Hepatocyte (in vitro differentiated cells): ENCODE results near the gene ADCY2.

Experiments used
- CTCF ChIP-seq: fragments of 200-600 bp; sonication (generic); IDR thresholded peaks from 2 replicates; pipeline ENCODE4 v1.5.1; 2016; ENCODE audit warnings: antibody characterized with exemption, mild to moderate bottlenecking; ENCODE audit not compliant: poor library complexity
- EZH2phosphoT487 ChIP-seq: fragments of 200-600 bp; sonication (generic); IDR thresholded peaks from one replicate; pipeline ENCODE4 v1.6.1; 2018; ENCODE audit warnings: antibody characterized with exemption, mild to moderate bottlenecking, low read depth, moderate library complexity; ENCODE audit not compliant: unreplicated experiment, severe bottlenecking

GRCh38 chr5:7759951-7760580 is 364.1 kb downstream of the ADCY2 start:
- TF ChIP-seq CTCF (no peak), EZH2phosphoT487 (no peak)
